HG03469 (cell line): ENCODE data around the gene LMLN.
A peak's percentile ranks its signal among the peaks of the same experiment; 100 is the strongest.
"Not testable (repeated sequence)": the region's sequence is repeated elsewhere in the genome, so short reads cannot be mapped to it uniquely, and the experiment has no call there.

ENCODE experiments used
- ATAC-seq: cut with Tn5 transposase; IDR thresholded peaks from one replicate; pipeline ENCODE4 v1.9.1; 2021; ENCODE audit warnings: mild to moderate bottlenecking, moderate library complexity, moderate number of reproducible peaks; ENCODE audit not compliant: unreplicated experiment

The LMLN gene

GRCh38 chr3:198071602-198072287, 111.7 kb downstream of the LMLN start:
- peak; percentile 79 for ATAC-seq

GRCh38 chr3:198076722-198077308, 116.8 kb downstream of the LMLN start:
- no peak for ATAC-seq

- ATAC-seq = no peak
Observed at GRCh38 chr3:198079771-198080520, 119.9 kb downstream of the LMLN start.

- no peak for ATAC-seq
Observed at GRCh38 chr3:198080521-198081384, 120.7 kb downstream of the LMLN start.

GRCh38 chr3:198081421-198081844, 121.4 kb downstream of the LMLN start:
- ATAC-seq = no peak

- ATAC-seq = not testable (repeated sequence)
Observed at GRCh38 chr3:198082226-198082625, 122.2 kb downstream of the LMLN start.

- ATAC-seq = no peak
Observed at GRCh38 chr3:198088421-198088955, 128.5 kb downstream of the LMLN start.

- ATAC-seq = no peak
Observed at GRCh38 chr3:198090795-198091332, 130.8 kb downstream of the LMLN start.

GRCh38 chr3:198092276-198092675, 132.3 kb downstream of the LMLN start:
- no peak for ATAC-seq

- no peak for ATAC-seq
Observed at GRCh38 chr3:198093112-198093679, 133.2 kb downstream of the LMLN start.
